Upper lobe of left lung (tissue), 4 donors: ENCODE results near the gene CROCC.

Source experiments
- POLR2A ChIP-seq, 4 donors: fragments of 450-650 bp; IDR thresholded peaks; one replicate each; pipeline ENCODE4 v1.5.1; 2016 to 2017; ENCODE audit warnings: antibody characterized with exemption in 4 of 4, mild to moderate bottlenecking in 2 of 4
- TF ChIP-seq, protein P1 (sequence below), 6 experiments: fragments of 450-650 bp in 4 of 6; fragments of 200-600 bp in 2 of 6; sonication (generic) in 2 of 6; IDR thresholded peaks; one replicate each; pipeline ENCODE4 v1.5.1; 2016 to 2019; ENCODE audit warnings: antibody characterized with exemption in 6 of 6

GRCh38 chr1:16976966-16977365 is 55.2 kb downstream of the CROCC start:
- TF ChIP-seq, protein P1, sequence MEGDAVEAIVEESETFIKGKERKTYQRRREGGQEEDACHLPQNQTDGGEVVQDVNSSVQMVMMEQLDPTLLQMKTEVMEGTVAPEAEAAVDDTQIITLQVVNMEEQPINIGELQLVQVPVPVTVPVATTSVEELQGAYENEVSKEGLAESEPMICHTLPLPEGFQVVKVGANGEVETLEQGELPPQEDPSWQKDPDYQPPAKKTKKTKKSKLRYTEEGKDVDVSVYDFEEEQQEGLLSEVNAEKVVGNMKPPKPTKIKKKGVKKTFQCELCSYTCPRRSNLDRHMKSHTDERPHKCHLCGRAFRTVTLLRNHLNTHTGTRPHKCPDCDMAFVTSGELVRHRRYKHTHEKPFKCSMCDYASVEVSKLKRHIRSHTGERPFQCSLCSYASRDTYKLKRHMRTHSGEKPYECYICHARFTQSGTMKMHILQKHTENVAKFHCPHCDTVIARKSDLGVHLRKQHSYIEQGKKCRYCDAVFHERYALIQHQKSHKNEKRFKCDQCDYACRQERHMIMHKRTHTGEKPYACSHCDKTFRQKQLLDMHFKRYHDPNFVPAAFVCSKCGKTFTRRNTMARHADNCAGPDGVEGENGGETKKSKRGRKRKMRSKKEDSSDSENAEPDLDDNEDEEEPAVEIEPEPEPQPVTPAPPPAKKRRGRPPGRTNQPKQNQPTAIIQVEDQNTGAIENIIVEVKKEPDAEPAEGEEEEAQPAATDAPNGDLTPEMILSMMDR (IDR thresholded peaks at IDR 0.05), result no peak
- no peak for TF ChIP-seq POLR2A (IDR thresholded peaks at IDR 0.05)
